ENCODE data around the gene TSPYL4. TPM values are rescaled to one million over a fixed set of nuclear protein-coding genes. Genes with fewer than 3 reads are reported as not detected.

TSPYL4 gene
- total RNA-seq, 1 experiment from 2014 or later, result 5.4 TPM

GRCh38 chr6:116208056-116208785, 45.7 kb downstream of the TSPYL4 start:
- TF ChIP-seq MAX (IDR thresholded peaks at IDR 0.05) (no peak), CEBPB (IDR thresholded peaks at IDR 0.05; ENCODE audit: low read depth) (no peak), EGR1 (IDR thresholded peaks at IDR 0.05; ENCODE audit: low read depth) (no peak), ATF3 (IDR thresholded peaks at IDR 0.05) (no peak), POLR2AphosphoS5 (IDR thresholded peaks at IDR 0.05; ENCODE audit: low read depth, low read length) (no peak), SIN3A (IDR thresholded peaks at IDR 0.05; ENCODE audit: low read depth) (no peak), YY1 (IDR thresholded peaks at IDR 0.05; ENCODE audit: extremely low read depth, insufficient replicate concordance, low read depth, low read length) (no peak), FOSL1 (IDR thresholded peaks at IDR 0.05; ENCODE audit: low read depth) (no peak), ZBTB33 (IDR thresholded peaks at IDR 0.05; ENCODE audit: extremely low read depth, insufficient replicate concordance, low read length) (no peak), SRF (IDR thresholded peaks at IDR 0.05; ENCODE audit: low read depth) (no peak), RAD21 (IDR thresholded peaks at IDR 0.05; ENCODE audit: low read depth) (no peak), ZFX (IDR thresholded peaks at IDR 0.05) (no peak), ZNF274 (IDR thresholded peaks at IDR 0.05; ENCODE audit: low read depth, low read length) (no peak), EZH2 (IDR thresholded peaks at IDR 0.05) (no peak), ELF1 (IDR thresholded peaks at IDR 0.05; ENCODE audit: borderline replicate concordance, low read depth) (no peak), POLR2A (IDR thresholded peaks at IDR 0.05; ENCODE audit: borderline replicate concordance, extremely low read depth, insufficient read depth, insufficient read length) (no peak), EZH2phosphoT487 (IDR thresholded peaks at IDR 0.05; ENCODE audit: borderline replicate concordance) (no peak), JUND (IDR thresholded peaks at IDR 0.05) (no peak)
- H3K4me2 ChIP-seq (ENCODE audit: low read length), result no peak overlapping the region
- CTCF ChIA-PET, result interaction anchor here (1.2 to 3.1 kb wide), 2 partner anchors 8 to 10 kb away, joined by 4 to 10 read pairs; no protein-coding TSS in a partner anchor
- H3K4me1 ChIP-seq (ENCODE audit: control insufficient read depth in 1 of 2, insufficient read depth in 2 of 2, low read length in 2 of 2), result peaks cover 9 to 10% of the 10 kb centered on the region in 2 experiments; a peak in 3 of 4 replicates
- no peaks in the 10 kb centered on the region for H3K9me3 ChIP-seq (ENCODE audit: control insufficient read depth in 1 of 2, insufficient read depth in 1 of 2, low read depth in 1 of 2, low read length in 2 of 2)
- no peak overlapping the region for H3K9ac ChIP-seq (ENCODE audit: low read length)
- RAD21 ChIA-PET (ENCODE audit: low non-redundant PET in 1 of 2, low total read pairs in 2 of 2, uncharacterized antibody in 2 of 2, unreplicated experiment in 2 of 2), result no interaction called here
- H3K79me2 ChIP-seq (ENCODE audit: insufficient read depth, low read length), result no peaks in the 10 kb centered on the region
- no peak overlapping the region for H3K4me3 ChIP-seq (replicated peaks in 1 of 2; ENCODE audit: low read depth in 1 of 2, low read length in 2 of 2)
- H3K27me3 ChIP-seq (ENCODE audit: insufficient read depth, low read length), result no peaks in the 10 kb centered on the region
- DNase-seq (ENCODE audit: low read depth, low spot score), result no peak
- H3K36me3 ChIP-seq (ENCODE audit: control insufficient read depth in 1 of 2, insufficient read depth in 2 of 2, low read length in 2 of 2), result no peaks in the 10 kb centered on the region
- no peak overlapping the region for H2AFZ ChIP-seq (ENCODE audit: low read depth, low read length, poor library complexity, severe bottlenecking)
- BruUV-seq (replicated peaks), result no TSS peak
- ATAC-seq, result no peak
- POLR2A ChIA-PET, result no interaction called here
- no peak overlapping the region for H3K27ac ChIP-seq (ENCODE audit: low read depth, low read length)
- H4K20me1 ChIP-seq (ENCODE audit: insufficient read depth), result no peaks in the 10 kb centered on the region; the same call in 1 of the 2 replicates
- H3K9me2 ChIP-seq (ENCODE audit: insufficient read depth), result no peaks in the 10 kb centered on the region
- intact Hi-C loops (cut with micrococcal nuclease), result no loop called here

All from HCT116 (cell line).